ENCODE results near the gene PCLAF.

- TF ChIP-seq, protein P1, sequence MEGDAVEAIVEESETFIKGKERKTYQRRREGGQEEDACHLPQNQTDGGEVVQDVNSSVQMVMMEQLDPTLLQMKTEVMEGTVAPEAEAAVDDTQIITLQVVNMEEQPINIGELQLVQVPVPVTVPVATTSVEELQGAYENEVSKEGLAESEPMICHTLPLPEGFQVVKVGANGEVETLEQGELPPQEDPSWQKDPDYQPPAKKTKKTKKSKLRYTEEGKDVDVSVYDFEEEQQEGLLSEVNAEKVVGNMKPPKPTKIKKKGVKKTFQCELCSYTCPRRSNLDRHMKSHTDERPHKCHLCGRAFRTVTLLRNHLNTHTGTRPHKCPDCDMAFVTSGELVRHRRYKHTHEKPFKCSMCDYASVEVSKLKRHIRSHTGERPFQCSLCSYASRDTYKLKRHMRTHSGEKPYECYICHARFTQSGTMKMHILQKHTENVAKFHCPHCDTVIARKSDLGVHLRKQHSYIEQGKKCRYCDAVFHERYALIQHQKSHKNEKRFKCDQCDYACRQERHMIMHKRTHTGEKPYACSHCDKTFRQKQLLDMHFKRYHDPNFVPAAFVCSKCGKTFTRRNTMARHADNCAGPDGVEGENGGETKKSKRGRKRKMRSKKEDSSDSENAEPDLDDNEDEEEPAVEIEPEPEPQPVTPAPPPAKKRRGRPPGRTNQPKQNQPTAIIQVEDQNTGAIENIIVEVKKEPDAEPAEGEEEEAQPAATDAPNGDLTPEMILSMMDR (conservative IDR thresholded peaks at IDR 0.05; ENCODE audit: low read length), result no peak
- no peak for TF ChIP-seq EZH2phosphoT487 (IDR thresholded peaks at IDR 0.05; ENCODE audit: borderline replicate concordance)
These were observed 7.8 kb upstream of the PCLAF start for GRCh38 chr15:64389036-64389435.
